ENCODE measurements around the gene GFRA1. TPM values are rescaled to one million over a fixed set of nuclear protein-coding genes. Genes with fewer than 3 reads are reported as not detected.
"Not testable (repeated sequence)": the region's sequence is repeated elsewhere in the genome, so short reads cannot be mapped to it uniquely, and the experiment has no call there.

The GFRA1 gene
- total and polyA plus RNA-seq, 7 experiments from 2014 or later, result not detected

DNA sequence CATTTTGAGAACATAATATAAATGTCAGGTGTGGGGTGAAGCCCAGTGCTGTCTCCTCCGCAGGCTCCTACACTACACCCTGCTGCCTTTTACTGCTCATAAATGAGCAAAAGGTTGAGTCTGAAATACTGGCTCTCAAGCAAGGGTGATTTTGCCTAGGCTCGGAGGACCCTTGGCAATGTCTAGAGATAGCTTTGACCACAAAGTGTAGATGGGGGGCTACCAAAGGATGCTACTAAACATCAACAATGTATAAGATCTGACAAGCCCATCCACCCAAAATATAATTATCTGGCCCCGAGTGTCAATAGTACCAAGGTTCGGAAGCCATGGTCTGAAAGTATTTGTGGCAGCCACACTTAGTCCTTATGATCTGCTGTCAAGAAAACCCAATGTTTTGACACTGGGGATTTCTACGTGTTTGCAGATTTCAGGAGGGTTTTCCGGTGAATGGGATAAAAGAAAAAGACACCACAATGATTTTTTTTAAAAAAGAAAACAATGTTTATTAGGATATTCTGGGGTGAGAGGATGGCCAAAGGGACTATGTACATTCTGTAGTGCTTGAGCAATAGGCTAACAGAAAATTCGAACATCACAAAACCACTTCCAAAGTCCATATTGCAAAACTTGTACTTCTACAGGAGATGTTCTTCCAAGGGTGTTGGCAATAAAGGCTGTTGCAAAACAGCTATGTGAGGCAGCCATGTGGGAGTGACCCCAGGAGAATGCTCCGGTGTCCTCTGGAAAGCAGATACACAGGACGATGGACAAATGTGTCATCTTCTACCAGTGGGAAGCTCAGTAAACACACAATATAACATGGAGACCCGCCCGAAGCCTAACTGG is 216.3 kb downstream of the GFRA1 start:
- Mint-ChIP-seq H3K4me1 (no peaks in the 10 kb centered on the region), H3K36me3 (no peaks in the 10 kb centered on the region), H3K9me3 (peaks cover 0 to 4% (median 0%) of the 10 kb centered on the region in 11 donors), H3K27ac (no peak overlapping the region), H3K4me3 (no peak overlapping the region), H3K27me3 (peaks cover 0 to 19% (median 0%) of the 10 kb centered on the region in 5 donors)
- no peak overlapping the region for H3K27ac ChIP-seq (ENCODE audit: low read depth, low read length)
- POLR2A ChIA-PET, result no interaction called here
- CTCF ChIA-PET, result no interaction called here
- DNase-seq (no peak), ATAC-seq (no peak)
- intact Hi-C loops (cut with micrococcal nuclease), result no loop called here
- H3K4me1 ChIP-seq (ENCODE audit: control insufficient read depth in 2 of 2, insufficient read depth in 2 of 2, low read length in 2 of 2), result no peaks in the 10 kb centered on the region
- H3K4me3 ChIP-seq (ENCODE audit: low read length), result no peak overlapping the region
- H3K9me3 ChIP-seq (ENCODE audit: control insufficient read depth in 2 of 3, low read length in 3 of 3), result no peaks in the 10 kb centered on the region
- H3K36me3 ChIP-seq (ENCODE audit: control insufficient read depth in 2 of 3, insufficient read depth in 3 of 3, low read length in 3 of 3), result no peaks in the 10 kb centered on the region
- no peaks in the 10 kb centered on the region for H3K27me3 ChIP-seq (ENCODE audit: control insufficient read depth in 2 of 2, insufficient read depth in 2 of 2, low read length in 2 of 2)

DNA sequence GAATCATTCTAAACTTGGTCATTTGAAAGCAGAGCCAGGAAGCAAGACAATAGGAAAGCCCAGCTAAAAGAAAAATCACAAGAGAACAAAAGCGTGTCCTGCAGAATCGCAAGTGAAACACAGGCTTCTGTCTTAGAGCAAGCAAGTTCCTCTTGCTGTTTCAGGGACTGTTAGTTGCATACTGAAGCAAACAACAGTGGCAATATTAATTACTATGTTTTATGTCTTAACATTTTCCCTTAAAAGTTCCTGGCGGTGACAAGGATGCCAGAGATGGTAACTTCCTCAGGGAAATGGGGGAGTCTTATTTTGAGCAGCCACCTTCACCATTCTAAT is 217.1 kb downstream of the GFRA1 start:
- ChIA-PET POLR2A (no interaction called here), CTCF (no interaction called here)

DNA sequence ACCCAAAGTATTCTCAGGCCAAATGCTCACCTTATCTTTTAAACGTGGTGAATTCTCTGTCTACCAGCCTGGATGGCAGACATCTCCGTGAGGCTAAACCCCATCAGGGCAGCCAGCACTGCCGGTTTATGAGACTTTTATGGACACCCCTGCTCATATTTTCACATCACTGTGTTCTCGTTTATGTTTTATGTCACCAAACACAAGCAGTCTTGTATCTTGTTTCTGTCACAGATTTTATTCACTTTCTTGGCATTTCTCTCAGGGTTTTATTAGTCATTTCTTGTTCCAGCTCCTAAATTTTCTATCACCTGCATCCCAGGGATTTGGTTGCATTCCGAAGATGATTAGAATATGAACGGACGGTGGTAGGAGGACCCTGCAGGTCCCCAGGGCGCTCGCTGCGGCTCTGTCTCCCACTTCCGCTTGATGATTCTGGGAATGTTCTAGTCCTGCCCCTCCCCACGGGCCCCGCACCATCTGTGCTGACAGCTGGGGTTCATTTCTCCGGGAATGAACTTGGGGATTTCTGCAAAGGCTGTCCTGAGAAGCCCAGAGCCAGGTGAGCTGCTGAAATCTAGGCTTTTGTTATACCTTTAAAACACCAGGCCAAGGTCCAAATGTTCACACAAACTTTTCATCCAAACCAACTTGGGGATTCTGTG is 217.6 kb downstream of the GFRA1 start:
- H3K4me3 Mint-ChIP-seq, result no peak overlapping the region
- ATAC-seq (no peak), DNase-seq (no peak)
- ChIA-PET POLR2A (no interaction called here), CTCF (no interaction called here)
- intact Hi-C loops (cut with micrococcal nuclease), result no loop called here
- H3K27ac Mint-ChIP-seq, result no peak overlapping the region
- no peaks in the 10 kb centered on the region for H3K36me3 ChIP-seq (ENCODE audit: control insufficient read depth in 2 of 3, insufficient read depth in 3 of 3, low read length in 3 of 3)
- peaks cover 0 to 4% (median 0%) of the 10 kb centered on the region in 11 donors for H3K9me3 Mint-ChIP-seq
- H3K27ac ChIP-seq (ENCODE audit: low read depth, low read length), result no peak overlapping the region
- H3K4me1 Mint-ChIP-seq, result no peaks in the 10 kb centered on the region
- H3K4me1 ChIP-seq (ENCODE audit: control insufficient read depth in 2 of 2, insufficient read depth in 2 of 2, low read length in 2 of 2), result no peaks in the 10 kb centered on the region
- H3K4me3 ChIP-seq (ENCODE audit: low read length), result no peak overlapping the region
- H3K36me3 Mint-ChIP-seq, result no peaks in the 10 kb centered on the region
- H3K9me3 ChIP-seq (ENCODE audit: control insufficient read depth in 2 of 3, low read length in 3 of 3), result no peaks in the 10 kb centered on the region
- H3K27me3 Mint-ChIP-seq, result peaks cover 0 to 11% (median 0%) of the 10 kb centered on the region in 5 donors
- H3K27me3 ChIP-seq (ENCODE audit: control insufficient read depth in 2 of 2, insufficient read depth in 2 of 2, low read length in 2 of 2), result no peaks in the 10 kb centered on the region

More for the DNA sequence above, 217.1 kb downstream of the GFRA1 start:
- Mint-ChIP-seq H3K36me3 (no peaks in the 10 kb centered on the region), H3K27me3 (peaks cover 0 to 16% (median 0%) of the 10 kb centered on the region in 5 donors), H3K4me1 (no peaks in the 10 kb centered on the region), H3K4me3 (no peak overlapping the region), H3K9me3 (peaks cover 0 to 4% (median 0%) of the 10 kb centered on the region in 11 donors), H3K27ac (no peak overlapping the region)
- DNase-seq (no peak), ATAC-seq (no peak)
- Histone ChIP-seq H3K4me3 (ENCODE audit: low read length) (no peak overlapping the region), H3K9me3 (ENCODE audit: control insufficient read depth in 2 of 3, low read length in 3 of 3) (no peaks in the 10 kb centered on the region), H3K27ac (ENCODE audit: low read depth, low read length) (no peak overlapping the region), H3K4me1 (ENCODE audit: control insufficient read depth in 2 of 2, insufficient read depth in 2 of 2, low read length in 2 of 2) (no peaks in the 10 kb centered on the region), H3K36me3 (ENCODE audit: control insufficient read depth in 2 of 3, insufficient read depth in 3 of 3, low read length in 3 of 3) (no peaks in the 10 kb centered on the region), H3K27me3 (ENCODE audit: control insufficient read depth in 2 of 2, insufficient read depth in 2 of 2, low read length in 2 of 2) (no peaks in the 10 kb centered on the region)
- intact Hi-C loops (cut with micrococcal nuclease), result no loop called here

DNA sequence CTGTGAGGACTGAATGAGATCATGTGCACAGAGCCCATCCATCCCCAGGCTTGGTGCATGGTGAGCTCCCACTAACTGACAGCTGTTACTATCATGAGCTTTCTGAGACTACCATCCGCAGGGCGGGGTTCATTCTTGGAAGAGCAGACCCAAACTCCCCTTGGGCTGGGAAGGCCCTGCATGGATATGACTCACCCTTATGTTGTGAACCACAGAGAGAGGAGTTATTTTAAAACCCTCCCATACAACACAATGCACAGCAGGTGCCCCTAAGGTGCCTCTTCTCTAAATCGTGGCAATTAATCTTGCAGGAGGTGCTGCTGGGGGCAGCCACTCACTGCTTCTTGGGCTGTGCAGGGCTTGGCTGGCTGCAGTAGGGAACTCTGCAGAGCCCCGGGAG is 219.1 kb downstream of the GFRA1 start:
- Mint-ChIP-seq H3K4me3 (no peak overlapping the region), H3K27me3 (peaks cover 0 to 2% (median 0%) of the 10 kb centered on the region in 5 donors), H3K27ac (no peak overlapping the region), H3K9me3 (peaks cover 0 to 6% (median 0%) of the 10 kb centered on the region in 11 donors), H3K4me1 (no peaks in the 10 kb centered on the region), H3K36me3 (no peaks in the 10 kb centered on the region)
- Histone ChIP-seq H3K27me3 (ENCODE audit: control insufficient read depth in 2 of 2, insufficient read depth in 2 of 2, low read length in 2 of 2) (no peaks in the 10 kb centered on the region), H3K27ac (ENCODE audit: low read depth, low read length) (no peak overlapping the region), H3K4me1 (ENCODE audit: control insufficient read depth in 2 of 2, insufficient read depth in 2 of 2, low read length in 2 of 2) (no peaks in the 10 kb centered on the region), H3K4me3 (ENCODE audit: low read length) (no peak overlapping the region), H3K36me3 (ENCODE audit: control insufficient read depth in 2 of 3, insufficient read depth in 3 of 3, low read length in 3 of 3) (no peaks in the 10 kb centered on the region), H3K9me3 (ENCODE audit: control insufficient read depth in 2 of 3, low read length in 3 of 3) (no peaks in the 10 kb centered on the region)
- DNase-seq (no peak), ATAC-seq (no peak)
- POLR2A ChIA-PET, result no interaction called here
- intact Hi-C loops (cut with micrococcal nuclease), result no loop called here
- CTCF ChIA-PET, result no interaction called here

DNA sequence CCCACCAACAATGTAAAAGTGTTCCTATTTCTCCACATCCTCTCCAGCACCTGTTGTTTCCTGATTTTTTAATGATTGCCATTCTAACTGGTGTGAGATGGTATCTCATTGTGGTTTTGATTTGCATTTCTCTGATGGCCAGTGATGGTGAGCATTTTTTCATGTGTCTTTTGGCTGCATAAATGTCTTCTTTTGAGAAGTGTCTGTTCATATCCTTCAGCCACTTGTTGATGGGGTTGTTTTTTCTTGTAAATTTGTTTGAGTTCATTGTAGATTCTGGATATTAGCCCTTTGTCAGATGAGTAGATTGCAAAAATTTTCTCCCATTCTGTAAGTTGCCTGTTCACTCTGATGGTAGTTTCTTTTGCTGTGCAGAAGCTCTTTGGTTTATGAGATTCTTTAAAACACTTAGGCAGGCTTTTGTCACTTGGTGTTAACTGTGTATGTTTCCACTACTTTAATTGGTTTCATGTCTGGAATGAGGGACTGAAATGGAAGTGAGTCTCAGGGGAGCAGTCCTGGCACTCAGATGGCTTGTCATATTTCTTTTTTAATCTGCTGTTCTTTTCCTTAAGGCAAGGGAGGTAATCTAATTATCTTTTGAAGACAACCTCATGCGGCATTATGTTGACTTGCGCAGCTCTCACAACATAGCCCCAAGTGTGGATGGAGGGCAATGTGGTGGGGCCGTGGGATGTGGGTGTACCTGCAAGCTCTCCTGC is 219.8 kb downstream of the GFRA1 start:
- ATAC-seq; DNase-seq; H3K27me3 Mint-ChIP-seq; H3K4me1 Mint-ChIP-seq; intact Hi-C loops (cut with micrococcal nuclease); H3K4me3 Mint-ChIP-seq; H3K36me3 ChIP-seq (ENCODE audit: control insufficient read depth in 2 of 3, insufficient read depth in 3 of 3, low read length in 3 of 3); H3K27ac ChIP-seq (ENCODE audit: low read depth, low read length); H3K27me3 ChIP-seq (ENCODE audit: control insufficient read depth in 2 of 2, insufficient read depth in 2 of 2, low read length in 2 of 2); POLR2A ChIA-PET; H3K4me3 ChIP-seq (ENCODE audit: low read length); CTCF ChIA-PET; H3K4me1 ChIP-seq (ENCODE audit: control insufficient read depth in 2 of 2, insufficient read depth in 2 of 2, low read length in 2 of 2); H3K9me3 Mint-ChIP-seq; H3K9me3 ChIP-seq (ENCODE audit: control insufficient read depth in 2 of 3, low read length in 3 of 3); H3K36me3 Mint-ChIP-seq; H3K27ac Mint-ChIP-seq: not testable (repeated sequence)

DNA sequence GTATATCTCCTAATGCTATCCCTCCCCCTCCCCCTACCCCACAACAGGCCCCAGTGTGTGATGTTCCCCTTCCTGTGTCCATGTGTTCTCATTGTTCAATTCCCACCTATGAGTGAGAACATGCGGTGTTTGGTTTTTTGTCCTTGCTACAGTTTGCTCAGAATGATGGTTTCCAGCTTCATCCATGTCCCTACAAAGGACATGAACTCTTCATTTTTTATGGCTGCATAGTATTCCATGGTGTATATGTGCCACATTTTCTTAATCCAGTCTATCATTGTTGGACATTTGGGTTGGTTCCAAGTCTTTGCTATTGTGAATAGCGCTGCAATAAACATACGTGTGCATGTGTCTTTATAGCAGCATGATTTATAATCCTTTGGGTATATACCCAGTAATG is 220.5 kb downstream of the GFRA1 start:
- H3K27ac ChIP-seq (ENCODE audit: low read depth, low read length); H3K9me3 Mint-ChIP-seq; H3K27ac Mint-ChIP-seq; H3K4me3 ChIP-seq (ENCODE audit: low read length); H3K4me3 Mint-ChIP-seq; H3K4me1 Mint-ChIP-seq; CTCF ChIA-PET; intact Hi-C loops (cut with micrococcal nuclease); H3K36me3 Mint-ChIP-seq; H3K27me3 ChIP-seq (ENCODE audit: control insufficient read depth in 2 of 2, insufficient read depth in 2 of 2, low read length in 2 of 2); H3K27me3 Mint-ChIP-seq; H3K36me3 ChIP-seq (ENCODE audit: control insufficient read depth in 2 of 3, insufficient read depth in 3 of 3, low read length in 3 of 3); POLR2A ChIA-PET; ATAC-seq; DNase-seq; H3K9me3 ChIP-seq (ENCODE audit: control insufficient read depth in 2 of 3, low read length in 3 of 3); H3K4me1 ChIP-seq (ENCODE audit: control insufficient read depth in 2 of 2, insufficient read depth in 2 of 2, low read length in 2 of 2): not testable (repeated sequence)
